ENCODE results near the gene PTPRE.

Gene PTPRE

GRCh38 chr10:127881262-127881661, 25.6 kb upstream of the PTPRE start:
- Histone ChIP-seq H3K27me3 (ENCODE audit: insufficient read depth, poor library complexity, severe bottlenecking) (no peaks in the 10 kb centered on the region), H3K9me3 (ENCODE audit: severe bottlenecking) (no peaks in the 10 kb centered on the region), H3K36me3 (ENCODE audit: low read depth) (no peaks in the 10 kb centered on the region), H3K27ac (ENCODE audit: poor library complexity, severe bottlenecking) (no peak overlapping the region), H3K4me3 (ENCODE audit: severe bottlenecking) (no peak overlapping the region), H3K4me1 (ENCODE audit: insufficient read depth, poor library complexity, severe bottlenecking) (no peaks in the 10 kb centered on the region)
- ATAC-seq (ENCODE audit: low read depth) (no peak), DNase-seq (ENCODE audit: low spot score) (no peak)
- TF ChIP-seq CTCF (IDR thresholded peaks at IDR 0.05; ENCODE audit: poor library complexity, severe bottlenecking) = no peak

- TF ChIP-seq CTCF (IDR thresholded peaks at IDR 0.05; ENCODE audit: poor library complexity, severe bottlenecking) = no peak
- H3K4me1 ChIP-seq (ENCODE audit: insufficient read depth, poor library complexity, severe bottlenecking) = no peaks in the 10 kb centered on the region
- no peak overlapping the region for H3K4me3 ChIP-seq (ENCODE audit: severe bottlenecking)
- ATAC-seq (ENCODE audit: low read depth) (no peak), DNase-seq (ENCODE audit: low spot score) (no peak)
- H3K27me3 ChIP-seq (ENCODE audit: insufficient read depth, poor library complexity, severe bottlenecking) = no peaks in the 10 kb centered on the region
- H3K9me3 ChIP-seq (ENCODE audit: severe bottlenecking) = no peaks in the 10 kb centered on the region
- H3K36me3 ChIP-seq (ENCODE audit: low read depth) = no peaks in the 10 kb centered on the region
- no peak overlapping the region for H3K27ac ChIP-seq (ENCODE audit: poor library complexity, severe bottlenecking)
Measured at GRCh38 chr10:127882391-127882790, 24.5 kb upstream of the PTPRE start.

- Histone ChIP-seq H3K4me1 (ENCODE audit: insufficient read depth, poor library complexity, severe bottlenecking) (no peaks in the 10 kb centered on the region), H3K36me3 (ENCODE audit: low read depth) (no peaks in the 10 kb centered on the region), H3K27ac (ENCODE audit: poor library complexity, severe bottlenecking) (no peak overlapping the region), H3K27me3 (ENCODE audit: insufficient read depth, poor library complexity, severe bottlenecking) (no peaks in the 10 kb centered on the region), H3K9me3 (ENCODE audit: severe bottlenecking) (no peaks in the 10 kb centered on the region), H3K4me3 (ENCODE audit: severe bottlenecking) (no peak overlapping the region)
- DNase-seq (ENCODE audit: low spot score) (no peak), ATAC-seq (ENCODE audit: low read depth) (no peak)
- TF ChIP-seq CTCF (IDR thresholded peaks at IDR 0.05; ENCODE audit: poor library complexity, severe bottlenecking) = no peak
Measured at GRCh38 chr10:127882801-127883459, 24.0 kb upstream of the PTPRE start.

GRCh38 chr10:127883516-127883915, 23.4 kb upstream of the PTPRE start:
- no peak for DNase-seq (ENCODE audit: low spot score)
- no peaks in the 10 kb centered on the region for H3K9me3 ChIP-seq (ENCODE audit: severe bottlenecking)
- no peak for ATAC-seq (ENCODE audit: low read depth)
- H3K36me3 ChIP-seq (ENCODE audit: low read depth) = no peaks in the 10 kb centered on the region
- no peaks in the 10 kb centered on the region for H3K27me3 ChIP-seq (ENCODE audit: insufficient read depth, poor library complexity, severe bottlenecking)
- H3K27ac ChIP-seq (ENCODE audit: poor library complexity, severe bottlenecking) = no peak overlapping the region
- H3K4me3 ChIP-seq (ENCODE audit: severe bottlenecking) = no peak overlapping the region
- H3K4me1 ChIP-seq (ENCODE audit: insufficient read depth, poor library complexity, severe bottlenecking) = no peaks in the 10 kb centered on the region
- no peak for TF ChIP-seq CTCF (IDR thresholded peaks at IDR 0.05; ENCODE audit: poor library complexity, severe bottlenecking)

GRCh38 chr10:127884501-127884900, 22.4 kb upstream of the PTPRE start:
- no peaks in the 10 kb centered on the region for H3K9me3 ChIP-seq (ENCODE audit: severe bottlenecking)
- no peak for ATAC-seq (ENCODE audit: low read depth)
- H3K4me1 ChIP-seq (ENCODE audit: insufficient read depth, poor library complexity, severe bottlenecking) = peaks cover 3% of the 10 kb centered on the region
- no peaks in the 10 kb centered on the region for H3K27me3 ChIP-seq (ENCODE audit: insufficient read depth, poor library complexity, severe bottlenecking)
- no peak for TF ChIP-seq CTCF (IDR thresholded peaks at IDR 0.05; ENCODE audit: poor library complexity, severe bottlenecking)
- no peak overlapping the region for H3K27ac ChIP-seq (ENCODE audit: poor library complexity, severe bottlenecking)
- no peak for DNase-seq (ENCODE audit: low spot score)
- H3K4me3 ChIP-seq (ENCODE audit: severe bottlenecking) = no peak overlapping the region
- H3K36me3 ChIP-seq (ENCODE audit: low read depth) = no peaks in the 10 kb centered on the region
